ENCODE results near the gene LDHA.
A peak's percentile ranks its signal among the peaks of the same experiment; 100 is the strongest.
"Not testable (repeated sequence)": the region's sequence is repeated elsewhere in the genome, so short reads cannot be mapped to it uniquely, and the experiment has no call there.

LDHA gene

GRCh38 chr11:18397921-18398320 lies 3.6 kb downstream of the LDHA start:
- ChIA-PET CTCF (interaction anchor here (0.7 kb wide), 1 partner anchor 101 kb away, joined by 4 read pairs; no protein-coding TSS in a partner anchor), POLR2A (ENCODE audit: low non-redundant PET) (no interaction called here)
- H3K27ac ChIP-seq, result no peak overlapping the region; the same call in 1 of the 2 replicates
- no peak for DNase-seq (ENCODE audit: low spot score)
- no peak for TF ChIP-seq CTCF (conservative IDR thresholded peaks at IDR 0.05; ENCODE audit: low read depth)

DNA sequence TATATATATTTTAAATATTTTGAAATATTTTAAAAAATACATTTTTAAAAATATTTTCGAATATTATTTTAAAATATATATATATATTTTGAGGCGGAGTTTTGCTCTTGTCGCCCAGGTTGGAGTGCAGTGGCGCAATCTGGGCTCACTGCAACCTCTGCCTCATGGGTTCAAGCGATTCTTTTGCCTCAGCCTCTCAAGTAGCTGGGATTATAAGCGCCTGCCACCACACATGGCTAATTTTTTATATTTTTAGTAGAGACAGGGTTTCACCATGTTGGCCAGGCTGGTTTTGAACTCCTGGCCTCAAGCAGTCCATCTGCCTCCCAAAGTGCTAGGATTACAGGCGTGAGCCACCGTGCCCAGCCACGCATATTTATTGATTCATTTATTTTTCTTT lies 6.7 kb downstream of the LDHA start:
- DNase-seq (ENCODE audit: low spot score); POLR2A ChIA-PET (ENCODE audit: low non-redundant PET); CTCF ChIA-PET: not testable (repeated sequence)
- peak overlapping the region; percentile 42 for H3K27ac ChIP-seq

DNA sequence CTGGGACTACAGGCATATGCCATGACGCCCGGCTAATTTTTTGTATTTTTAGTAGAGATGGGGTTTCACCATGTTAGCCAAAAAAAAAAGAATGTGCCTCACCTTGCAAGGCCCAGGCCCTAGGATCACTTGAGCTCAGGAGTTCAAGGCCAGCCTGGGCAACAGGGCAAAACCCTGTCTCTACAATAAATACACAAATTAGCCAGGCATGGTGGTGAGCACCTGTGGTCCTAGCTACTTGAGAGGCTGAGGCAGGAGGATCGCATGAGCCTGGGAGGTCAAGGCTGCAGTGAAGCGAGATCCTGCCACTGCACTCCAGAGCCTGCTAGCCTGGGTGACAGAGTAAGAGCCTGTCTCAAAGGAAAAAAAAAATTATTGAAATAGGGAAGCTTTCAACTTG lies 9.7 kb downstream of the LDHA start:
- POLR2A ChIA-PET (ENCODE audit: low non-redundant PET), result no interaction called here
- DNase-seq (ENCODE audit: low spot score), result no peak
- TF ChIP-seq CTCF (conservative IDR thresholded peaks at IDR 0.05; ENCODE audit: low read depth), result no peak
- CTCF ChIA-PET, result no interaction called here
- H3K27ac ChIP-seq, result peak overlapping the region; percentile 54

DNA sequence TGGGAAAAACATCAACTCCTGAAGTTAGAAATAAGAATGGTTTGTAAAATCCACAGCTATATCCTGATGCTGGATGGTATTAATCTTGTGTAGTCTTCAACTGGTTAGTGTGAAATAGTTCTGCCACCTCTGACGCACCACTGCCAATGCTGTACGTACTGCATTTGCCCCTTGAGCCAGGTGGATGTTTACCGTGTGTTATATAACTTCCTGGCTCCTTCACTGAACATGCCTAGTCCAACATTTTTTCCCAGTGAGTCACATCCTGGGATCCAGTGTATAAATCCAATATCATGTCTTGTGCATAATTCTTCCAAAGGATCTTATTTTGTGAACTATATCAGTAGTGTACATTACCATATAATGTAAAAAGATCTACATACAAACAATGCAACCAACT lies 13.0 kb downstream of the LDHA start:
- not testable (repeated sequence) for H3K27ac ChIP-seq
- POLR2A ChIA-PET (ENCODE audit: low non-redundant PET), result interaction anchor here (0.6 kb wide), 1 partner anchor 119 kb away, joined by 5 read pairs; no protein-coding TSS in a partner anchor
- peak; percentile 57 for DNase-seq (ENCODE audit: low spot score)
- CTCF ChIA-PET, result interaction anchor here (1.1 kb wide), 1 partner anchor 292 kb away, joined by 3 read pairs; no protein-coding TSS in a partner anchor

DNA sequence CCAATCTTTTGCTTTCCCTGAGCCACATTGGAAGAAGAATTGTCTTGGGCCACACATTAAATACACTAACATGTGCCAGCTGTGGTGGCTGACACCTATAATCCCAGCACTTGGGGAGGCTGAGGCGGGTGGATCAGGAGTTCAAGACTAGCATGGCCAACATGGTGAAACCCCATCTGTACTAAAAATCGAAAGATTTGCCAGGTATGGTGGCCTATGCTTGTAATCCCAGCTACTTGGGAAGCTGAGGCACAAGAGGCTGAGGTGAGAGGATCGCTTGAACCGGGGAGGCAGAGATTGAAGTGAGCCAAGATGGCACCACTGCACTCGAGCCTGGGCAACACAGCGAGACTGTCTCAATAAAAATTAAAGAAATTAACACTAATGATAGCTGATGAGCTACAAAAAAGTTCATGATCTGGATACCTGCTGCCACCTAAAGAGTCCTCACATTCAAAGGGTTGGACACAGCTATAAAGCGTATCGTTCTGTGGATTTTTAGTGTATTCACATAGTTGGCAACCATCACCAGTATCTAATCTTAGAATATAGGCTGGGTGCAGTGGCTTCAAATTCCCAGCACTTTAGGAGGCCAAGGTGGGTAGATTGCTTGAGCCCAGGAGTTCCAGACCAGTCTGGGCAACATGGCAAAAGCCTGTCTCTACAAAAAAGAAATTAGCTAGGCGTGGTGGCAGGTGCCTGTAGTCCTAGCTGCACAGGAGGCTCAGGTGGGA lies 14.4 kb downstream of the LDHA start:
- H3K27ac ChIP-seq, result peak overlapping the region; percentile 68
- no peak for TF ChIP-seq CTCF (conservative IDR thresholded peaks at IDR 0.05; ENCODE audit: low read depth)
- no peak for DNase-seq (ENCODE audit: low spot score)
- POLR2A ChIA-PET (ENCODE audit: low non-redundant PET), result no interaction called here
- CTCF ChIA-PET, result interaction anchor here (0.6 kb wide), 1 partner anchor 14 kb away, joined by 5 read pairs; the partner anchor contains the start of gene LDHA

DNA sequence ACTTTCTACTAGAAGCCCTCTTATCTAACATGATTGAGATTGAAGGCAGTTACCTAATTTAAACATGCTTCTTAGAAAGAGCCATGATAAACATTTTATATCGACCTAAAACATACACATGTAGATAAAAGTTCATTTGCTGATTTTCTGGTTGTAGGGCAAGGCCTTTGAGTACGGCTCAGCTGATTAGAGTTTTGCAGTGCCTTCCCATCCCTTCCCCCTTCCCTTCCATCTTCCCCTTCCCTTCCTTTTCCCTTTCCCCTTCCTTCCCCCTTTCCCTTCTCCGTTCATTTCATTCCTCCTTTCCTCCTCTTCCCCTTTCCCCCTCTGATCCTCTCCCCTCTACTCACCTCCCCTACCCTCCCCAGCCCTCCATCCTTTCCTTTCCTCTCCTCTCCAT lies 22.1 kb downstream of the LDHA start:
- ChIA-PET POLR2A (ENCODE audit: low non-redundant PET) (no interaction called here), CTCF (no interaction called here)
- H3K27ac ChIP-seq, result no peak overlapping the region
- no peak for TF ChIP-seq CTCF (conservative IDR thresholded peaks at IDR 0.05; ENCODE audit: low read depth)
- no peak for DNase-seq (ENCODE audit: low spot score)

- no peak for TF ChIP-seq CTCF (conservative IDR thresholded peaks at IDR 0.05; ENCODE audit: low read depth)
- no peak for DNase-seq (ENCODE audit: low spot score)
- H3K27ac ChIP-seq, result no peak overlapping the region
- ChIA-PET CTCF (interaction anchor here (0.7 kb wide), 1 partner anchor 9 kb away, joined by 3 read pairs; no protein-coding TSS in a partner anchor), POLR2A (ENCODE audit: low non-redundant PET) (interaction anchor here (0.6 kb wide), 1 partner anchor 14 kb away, joined by 3 read pairs; no protein-coding TSS in a partner anchor)
Observed at GRCh38 chr11:18419040-18419439, 24.7 kb downstream of the LDHA start.

Data from RWPE1 (cell line).